GM12872 (cell line): ENCODE measurements around the gene PRR33.

Experiments used
- CTCF ChIP-seq: IDR thresholded peaks from 3 replicates; pipeline ENCODE4 v1.5.1; 2011; ENCODE audit warnings: low read depth, mild to moderate bottlenecking, low read length, moderate library complexity; ENCODE audit not compliant: insufficient read depth

The PRR33 gene

GRCh38 chr11:1888811-1889210 is 2.9 kb downstream of the PRR33 start:
- TF ChIP-seq CTCF: no peak

DNA sequence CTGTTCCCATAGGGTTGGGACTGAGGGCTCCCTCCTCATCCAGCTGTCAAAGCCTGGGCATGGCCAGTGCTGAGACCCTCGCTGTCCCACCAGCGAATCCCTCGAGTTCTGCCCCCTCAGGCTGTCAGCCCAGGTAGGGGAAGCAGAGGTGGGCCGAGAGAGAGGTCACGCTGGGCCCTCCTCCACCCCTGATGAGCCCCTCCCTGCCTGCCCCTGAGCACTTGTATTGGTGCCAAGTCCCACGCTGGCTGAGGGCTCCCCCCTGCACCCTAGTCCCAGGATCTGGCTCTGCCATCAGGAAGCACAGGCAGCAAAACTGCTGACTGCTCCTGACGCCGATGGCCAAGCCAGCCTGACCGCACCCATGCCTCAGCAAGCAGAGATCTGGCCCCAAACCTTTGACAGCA is 3.3 kb downstream of the PRR33 start:
- no peak for TF ChIP-seq CTCF

GRCh38 chr11:1887451-1888346 is 4.0 kb downstream of the PRR33 start:
- no peak for TF ChIP-seq CTCF

DNA sequence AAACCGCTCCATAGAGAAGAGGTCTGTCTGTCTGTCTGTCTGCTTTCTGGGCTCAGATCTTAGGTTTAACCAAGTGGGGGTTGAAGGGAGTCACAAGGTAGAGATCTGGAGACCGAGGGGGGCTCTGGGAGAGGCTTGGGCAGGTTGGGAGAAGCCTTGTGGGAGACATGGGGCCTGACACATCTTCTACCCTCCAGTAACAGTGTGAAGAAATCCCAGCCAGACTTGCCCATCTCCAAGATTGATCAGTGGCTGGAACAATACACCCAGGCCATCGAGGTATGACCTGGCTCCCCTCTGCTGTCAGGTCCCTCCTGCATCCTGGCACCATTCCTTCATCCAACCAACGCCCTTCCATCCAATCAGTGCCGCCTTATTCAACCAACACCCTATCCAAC is 7.4 kb downstream of the PRR33 start:
- no peak for TF ChIP-seq CTCF

- TF ChIP-seq CTCF: no peak
These were observed 8.1 kb downstream of the PRR33 start for GRCh38 chr11:1883346-1884302.

- TF ChIP-seq CTCF: peak; percentile 87
These were observed 9.1 kb downstream of the PRR33 start for GRCh38 chr11:1882265-1883238.
